CD4-positive, alpha-beta memory T cell (primary cell): ENCODE results near the gene ICA1L. TPM values are rescaled to one million over a fixed set of nuclear protein-coding genes. Genes with fewer than 3 reads are reported as not detected.
A peak's percentile ranks its signal among the peaks of the same experiment; 100 is the strongest.

Experiments used
- CTCF ChIA-PET: fragments of 350-600 bp; sonication (Branson Sonifier 250); formaldehyde crosslinking; loops from one replicate; lab custom pipeline; 2021; ENCODE audit warnings: inconsistent platforms; ENCODE audit not compliant: partially characterized antibody; lab: Charles Lee
- POLR2A ChIA-PET: fragments of 350-600 bp; sonication (Branson Sonifier 250); formaldehyde crosslinking; loops from one replicate; lab custom pipeline; 2021; ENCODE audit not compliant: partially characterized antibody; lab: Charles Lee
- DNase-seq, 5 donors: peaks; one replicate each; pipeline versions ENCODE4 v3.0.0 to v3.0.0-alpha.2; 2020 to 2022; ENCODE audit warnings: mixed read lengths in 1 of 5
- H3K27ac ChIP-seq: one replicate; pipeline ENCODE4 v1.7.0; 2013; ENCODE audit warnings: low read depth, low read length
- H3K27me3 ChIP-seq: 2 replicates; pipeline ENCODE4 v1.7.0; 2013; ENCODE audit warnings: mild to moderate bottlenecking, low read length, moderate library complexity; ENCODE audit not compliant: insufficient read depth
- H3K36me3 ChIP-seq: 2 replicates; pipeline ENCODE4 v1.7.0; 2013; ENCODE audit warnings: mild to moderate bottlenecking, low read length, moderate library complexity; ENCODE audit not compliant: insufficient read depth
- H3K4me1 ChIP-seq: 2 replicates; pipeline ENCODE4 v1.7.0; 2013; ENCODE audit warnings: mild to moderate bottlenecking, low read length, moderate library complexity; ENCODE audit not compliant: insufficient read depth
- H3K4me3 ChIP-seq, 2 donors: one replicate each; pipeline ENCODE4 v1.7.0; 2013; ENCODE audit warnings: low read length in 2 of 2, mild to moderate bottlenecking in 1 of 2
- H3K9me3 ChIP-seq, 2 donors: one replicate each; pipeline ENCODE4 v1.7.0; 2013; ENCODE audit warnings: low read length in 2 of 2, control low read depth in 1 of 2; ENCODE audit not compliant: control insufficient read depth in 1 of 2
- H3K27ac Mint-ChIP-seq, 7 donors: one replicate each; pipeline ENCODE4 v1.8.0; 2020 to 2021; ENCODE audit warnings: mixed read lengths in 7 of 7, mild to moderate bottlenecking in 6 of 7, inconsistent platforms in 3 of 7, moderate library complexity in 3 of 7
- H3K27me3 Mint-ChIP-seq, 2 donors: one replicate each; pipeline ENCODE4 v1.8.0; 2020 to 2021; ENCODE audit warnings: mixed read lengths in 2 of 2
- H3K36me3 Mint-ChIP-seq, 2 donors: one replicate each; pipeline ENCODE4 v1.8.0; 2020 to 2021; ENCODE audit warnings: mixed read lengths in 2 of 2, inconsistent platforms in 1 of 2, mild to moderate bottlenecking in 1 of 2
- H3K4me1 Mint-ChIP-seq, 4 donors: one replicate each; pipeline ENCODE4 v1.8.0; 2020 to 2021; ENCODE audit warnings: mixed read lengths in 4 of 4, mild to moderate bottlenecking in 1 of 4
- H3K4me3 Mint-ChIP-seq, 8 donors: one replicate each; pipeline ENCODE4 v1.8.0; 2020 to 2021; ENCODE audit warnings: mixed read lengths in 8 of 8, mild to moderate bottlenecking in 7 of 8, moderate library complexity in 6 of 8, inconsistent platforms in 3 of 8
- H3K9me3 Mint-ChIP-seq, 8 donors: one replicate each; pipeline ENCODE4 v1.8.0; 2020 to 2021; ENCODE audit warnings: mixed read lengths in 8 of 8, mild to moderate bottlenecking in 5 of 8, inconsistent platforms in 3 of 8, moderate library complexity in 1 of 8
- intact Hi-C: fragments of 100-400 bp; cut with micrococcal nuclease; formaldehyde crosslinking; loops from one replicate; pipeline ENCODE4 v1.15.1; 2023
- polyA plus RNA-seq, 2 donors: library from polyadenylated mRNA; unstranded; fragments of 300-500 nt; fragmentation: Illumina TruSeq; gene quantifications; one replicate each; pipeline ENCODE4 v1.2.3, GENCODE V29; 2021
- total RNA-seq, 2 experiments: library from RNA; stranded (reverse); gene quantifications; one replicate each; pipeline ENCODE4 v1.2.3, GENCODE V29; 2021

ICA1L gene
- total and polyA plus RNA-seq, 4 experiments from 2014 or later = 0.45 to 1.8 (median 0.54) TPM

DNA sequence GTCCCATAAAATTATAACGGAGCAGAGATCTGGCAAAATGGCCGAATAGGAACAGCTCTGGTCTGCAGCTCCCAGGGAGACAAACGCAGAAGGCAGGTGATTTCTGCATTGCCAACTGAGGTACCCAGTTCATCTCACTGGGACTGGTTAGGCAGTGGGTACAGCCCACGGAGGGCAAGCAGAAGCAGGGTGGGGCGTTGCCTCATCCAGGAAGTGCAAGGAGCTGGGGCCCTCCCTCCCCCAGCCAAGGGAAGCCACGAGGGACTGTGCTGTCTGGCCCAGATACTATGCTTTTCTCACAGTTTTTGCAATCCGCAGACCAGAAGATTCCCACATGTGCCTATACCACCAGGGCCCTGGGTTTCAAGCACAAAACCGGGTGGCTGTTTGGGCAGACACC, 22.8 kb downstream of the ICA1L start:
- Mint-ChIP-seq H3K36me3 (no peaks in the 10 kb centered on the region), H3K9me3 (peaks cover 0 to 5% (median under 1%) of the 10 kb centered on the region in 8 donors), H3K4me1 (no peaks in the 10 kb centered on the region), H3K27ac (no peak overlapping the region), H3K27me3 (peaks cover 0 to 3% of the 10 kb centered on the region in 2 donors), H3K4me3 (no peak overlapping the region)
- H3K36me3 ChIP-seq = no peaks in the 10 kb centered on the region
- H3K4me1 ChIP-seq = no peaks in the 10 kb centered on the region
- ChIA-PET CTCF (no interaction called here), POLR2A (no interaction called here)
- no peak overlapping the region for H3K27ac ChIP-seq
- DNase-seq = no peak
- no peak overlapping the region for H3K4me3 ChIP-seq
- H3K27me3 ChIP-seq = no peaks in the 10 kb centered on the region
- H3K9me3 ChIP-seq = no peaks in the 10 kb centered on the region
- intact Hi-C loops = no loop called here

DNA sequence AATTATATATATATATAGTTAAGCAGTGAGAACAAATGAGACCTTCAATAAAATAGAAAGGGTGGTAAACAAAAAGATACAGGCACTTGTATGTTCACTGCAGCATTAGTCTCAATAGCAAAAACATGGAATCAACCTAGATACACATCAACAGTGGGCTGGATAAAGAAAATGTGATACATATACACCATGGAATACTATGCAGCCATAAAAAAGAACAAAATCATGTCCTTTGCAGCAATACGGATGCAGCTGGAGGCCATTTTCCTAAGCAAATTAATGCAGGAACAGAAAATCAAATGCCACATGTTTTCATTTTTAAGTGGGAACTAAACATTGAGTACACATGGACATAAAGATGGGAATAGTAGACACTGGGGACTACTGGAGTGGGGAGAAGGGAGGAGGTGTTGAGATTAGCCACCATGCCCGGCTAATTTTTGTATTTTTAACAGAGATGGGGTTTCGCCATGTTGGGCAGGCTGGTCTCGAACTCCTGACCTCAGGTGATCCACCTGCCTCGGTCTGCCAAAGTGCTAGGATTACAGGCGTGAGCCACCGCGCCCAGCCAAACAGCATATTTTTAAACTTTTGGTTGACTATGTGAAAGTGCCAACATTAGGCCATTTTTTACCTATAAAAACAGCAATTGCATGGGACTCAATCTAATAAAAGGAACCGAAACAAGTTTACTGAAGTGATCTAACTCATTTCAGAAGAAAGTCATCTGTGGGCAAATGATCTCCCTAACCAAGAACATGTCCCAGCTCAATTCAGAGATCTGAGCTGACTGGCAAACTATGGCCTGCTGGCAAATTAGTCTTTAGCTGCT, 23.7 kb downstream of the ICA1L start:
- ChIA-PET CTCF (no interaction called here), POLR2A (no interaction called here)
- no peaks in the 10 kb centered on the region for H3K36me3 Mint-ChIP-seq
- H3K27me3 Mint-ChIP-seq = peaks cover 0 to 3% of the 10 kb centered on the region in 2 donors
- H3K4me3 Mint-ChIP-seq = no peak overlapping the region
- DNase-seq = no peak
- H3K4me3 ChIP-seq = no peak overlapping the region
- no peaks in the 10 kb centered on the region for H3K4me1 Mint-ChIP-seq
- peaks cover 2 to 10% (median 6%) of the 10 kb centered on the region in 8 donors for H3K9me3 Mint-ChIP-seq
- H3K9me3 ChIP-seq = no peaks in the 10 kb centered on the region
- H3K27ac ChIP-seq = no peak overlapping the region
- H3K36me3 ChIP-seq = no peaks in the 10 kb centered on the region
- H3K27ac Mint-ChIP-seq = no peak overlapping the region
- no peaks in the 10 kb centered on the region for H3K4me1 ChIP-seq
- no peaks in the 10 kb centered on the region for H3K27me3 ChIP-seq
- intact Hi-C loops = no loop called here

DNA sequence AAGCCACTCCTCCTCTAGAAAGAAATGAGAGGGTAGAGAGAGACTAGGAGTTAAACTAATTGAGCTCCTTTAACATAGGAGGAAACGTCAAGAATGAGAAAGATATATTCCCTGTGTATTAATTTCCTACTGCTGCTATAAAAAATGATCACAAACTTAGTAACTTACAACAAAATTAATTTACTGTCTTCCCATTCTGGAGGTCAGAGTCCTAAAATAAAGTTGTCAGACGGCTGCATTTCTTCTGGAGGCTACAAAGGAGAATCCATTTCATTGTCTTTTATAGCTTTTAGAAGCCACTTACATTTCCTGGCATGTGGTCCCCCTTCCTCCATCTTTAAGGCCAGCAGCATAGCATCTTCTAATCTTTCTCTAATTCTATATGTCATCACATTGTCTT, 26.9 kb downstream of the ICA1L start:
- no peak overlapping the region for H3K27ac Mint-ChIP-seq
- no peaks in the 10 kb centered on the region for H3K27me3 Mint-ChIP-seq
- H3K36me3 ChIP-seq = no peaks in the 10 kb centered on the region
- peaks cover 0 to 6% of the 10 kb centered on the region in 2 donors for H3K36me3 Mint-ChIP-seq
- intact Hi-C loops = no loop called here
- no peak for DNase-seq
- POLR2A ChIA-PET = no interaction called here
- no peaks in the 10 kb centered on the region for H3K9me3 ChIP-seq
- CTCF ChIA-PET = no interaction called here
- no peak overlapping the region for H3K27ac ChIP-seq
- no peak overlapping the region for H3K4me3 ChIP-seq
- peaks cover 2 to 19% (median 12%) of the 10 kb centered on the region in 8 donors for H3K9me3 Mint-ChIP-seq
- H3K4me3 Mint-ChIP-seq = no peak overlapping the region
- H3K4me1 ChIP-seq = no peaks in the 10 kb centered on the region
- no peaks in the 10 kb centered on the region for H3K4me1 Mint-ChIP-seq
- H3K27me3 ChIP-seq = no peaks in the 10 kb centered on the region

DNA sequence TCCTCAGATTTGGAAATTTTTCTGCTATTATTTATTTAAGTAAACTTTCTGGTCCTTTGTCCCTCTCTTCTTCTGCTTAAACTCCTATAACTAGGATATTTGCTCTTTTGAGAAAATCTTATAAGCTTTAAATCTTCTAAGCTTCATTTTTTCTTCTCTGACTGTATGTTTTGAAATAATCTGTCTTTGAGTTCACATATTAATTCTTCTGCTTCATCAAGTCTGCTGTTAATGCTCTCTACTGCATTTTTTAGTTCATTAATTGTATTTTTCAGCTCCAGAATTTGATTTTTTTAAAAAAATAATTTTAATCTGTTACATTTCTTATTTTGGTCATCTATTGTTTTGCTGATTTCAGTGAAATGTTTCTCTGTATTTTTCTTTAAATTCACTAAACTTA, 28.9 kb downstream of the ICA1L start:
- no peak overlapping the region for H3K27ac ChIP-seq

DNA sequence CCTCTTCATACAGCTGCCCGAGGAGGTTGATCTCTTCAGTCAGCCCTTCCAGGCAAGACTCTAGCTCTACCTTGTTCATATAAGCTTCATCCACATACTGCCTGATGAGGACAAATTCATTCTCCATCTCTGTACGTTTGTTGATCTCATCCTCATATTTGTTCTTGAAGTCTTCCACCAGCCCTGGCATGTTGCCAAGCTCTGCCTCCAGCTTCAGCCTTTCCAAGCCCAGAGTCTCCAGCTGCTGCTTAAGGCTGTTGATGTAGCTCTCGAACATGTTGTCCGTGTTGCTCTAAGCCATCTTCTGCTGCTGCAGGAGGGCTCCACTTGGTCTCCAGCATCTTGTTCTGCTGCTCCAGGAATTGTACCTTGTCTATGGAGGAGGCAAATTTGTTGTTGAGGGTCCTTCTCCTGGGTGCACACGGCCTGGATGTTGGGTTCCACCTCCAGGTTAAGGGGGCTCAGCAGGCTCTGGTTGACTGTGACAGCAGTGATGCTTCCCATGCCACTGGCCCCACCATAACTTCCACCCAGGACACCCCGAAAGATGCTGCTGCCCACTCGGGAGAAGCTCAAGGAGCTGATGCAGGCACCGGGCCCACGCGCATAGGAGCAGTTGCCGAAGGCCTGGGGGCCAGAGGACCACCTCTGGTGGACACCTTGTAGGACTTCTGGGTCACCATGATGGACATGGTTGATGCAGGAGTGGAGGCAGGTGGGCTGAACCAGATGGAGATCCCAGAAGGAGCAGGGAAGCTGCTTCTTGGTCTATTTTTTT, 30.3 kb downstream of the ICA1L start:
- H3K9me3 Mint-ChIP-seq = peaks cover 2 to 19% (median 12%) of the 10 kb centered on the region in 8 donors
- Histone ChIP-seq H3K4me3 (no peak overlapping the region), H3K36me3 (no peaks in the 10 kb centered on the region), H3K4me1 (no peaks in the 10 kb centered on the region), H3K27ac (no peak overlapping the region), H3K9me3 (no peaks in the 10 kb centered on the region), H3K27me3 (no peaks in the 10 kb centered on the region)
- H3K36me3 Mint-ChIP-seq = peaks cover 0 to 6% of the 10 kb centered on the region in 2 donors
- ChIA-PET POLR2A (no interaction called here), CTCF (interaction anchor here (1.0 kb wide), 1 partner anchor 252 kb away, joined by 3 read pairs; no protein-coding TSS in a partner anchor)
- no peak overlapping the region for H3K27ac Mint-ChIP-seq
- DNase-seq = no peak
- peaks cover 0 to 1% (median 0%) of the 10 kb centered on the region in 4 donors for H3K4me1 Mint-ChIP-seq
- intact Hi-C loops = no loop called here
- no peaks in the 10 kb centered on the region for H3K27me3 Mint-ChIP-seq
- H3K4me3 Mint-ChIP-seq = no peak overlapping the region

More for the DNA sequence above, 28.9 kb downstream of the ICA1L start:
- Histone ChIP-seq H3K4me1 (no peaks in the 10 kb centered on the region), H3K36me3 (no peaks in the 10 kb centered on the region), H3K4me3 (no peak overlapping the region), H3K9me3 (no peaks in the 10 kb centered on the region), H3K27me3 (no peaks in the 10 kb centered on the region)
- Mint-ChIP-seq H3K36me3 (peaks cover 0 to 6% of the 10 kb centered on the region in 2 donors), H3K4me1 (no peaks in the 10 kb centered on the region), H3K4me3 (no peak overlapping the region), H3K27ac (no peak overlapping the region), H3K9me3 (peaks cover 2 to 19% (median 12%) of the 10 kb centered on the region in 8 donors), H3K27me3 (no peaks in the 10 kb centered on the region)
- CTCF ChIA-PET = interaction anchor here (0.7 to 1.7 kb wide), 3 partner anchors 8 to 19 kb away, joined by 3 to 5 read pairs (median 4); no protein-coding TSS in a partner anchor
- DNase-seq = no peak
- intact Hi-C loops = no loop called here
- POLR2A ChIA-PET = no interaction called here

DNA sequence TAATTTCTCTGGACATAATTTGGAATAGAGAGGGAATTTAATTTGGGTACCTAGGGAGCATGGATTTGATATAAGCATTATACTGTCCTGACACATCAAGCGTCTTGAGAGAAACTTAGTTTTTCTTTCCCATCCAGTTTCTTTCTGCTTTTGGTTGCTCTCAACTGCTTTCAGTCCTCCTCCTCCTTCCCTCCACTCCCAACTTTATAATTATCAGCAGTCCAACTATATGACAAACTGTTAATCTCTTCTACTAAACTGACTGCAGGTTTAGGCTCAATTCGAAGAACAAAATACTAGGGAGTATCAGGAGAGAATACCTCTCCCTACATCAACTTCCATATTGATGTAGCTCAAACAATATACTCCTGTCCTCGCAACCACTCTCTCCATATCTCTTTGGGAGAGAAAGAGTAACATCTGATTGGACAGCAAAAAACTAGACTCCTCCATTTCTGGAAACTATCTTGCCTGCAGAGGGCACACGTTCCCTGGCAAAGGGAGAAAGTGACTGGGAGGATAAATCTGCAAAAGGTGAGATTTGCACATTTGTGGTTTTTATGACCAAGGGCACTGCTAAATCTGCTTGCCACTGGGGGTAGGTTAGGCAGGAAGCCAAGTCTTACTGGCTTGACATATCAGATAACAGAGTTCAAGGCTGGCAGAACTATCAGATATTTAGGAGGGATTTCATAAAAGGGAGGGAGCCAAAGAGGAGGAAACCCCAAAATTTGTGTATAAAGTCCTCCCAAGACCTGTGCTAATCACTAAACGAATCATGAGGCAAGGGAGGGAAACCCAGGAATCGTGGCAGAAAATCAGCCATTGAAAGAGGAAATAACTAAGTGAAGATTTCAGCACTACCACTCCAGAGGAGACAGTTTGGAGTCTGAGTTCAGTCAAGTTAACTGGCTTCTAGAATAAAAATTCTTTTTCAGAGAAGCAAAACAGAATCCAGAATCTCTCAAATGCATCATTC, 40.0 kb downstream of the ICA1L start:
- Histone ChIP-seq H3K36me3 (no peaks in the 10 kb centered on the region), H3K27ac (no peak overlapping the region), H3K9me3 (no peaks in the 10 kb centered on the region), H3K4me3 (no peak overlapping the region), H3K27me3 (no peaks in the 10 kb centered on the region), H3K4me1 (peaks cover 9% of the 10 kb centered on the region)
- Mint-ChIP-seq H3K27ac (peak overlapping the region in 5 of 7 donors; percentile 26 to 91 (median 42)), H3K9me3 (no peaks in the 10 kb centered on the region), H3K36me3 (no peaks in the 10 kb centered on the region), H3K4me3 (peak overlapping the region in 4 of 8 donors; percentile 30 to 71 (median 38)), H3K27me3 (no peaks in the 10 kb centered on the region), H3K4me1 (peaks cover 9 to 11% (median 9%) of the 10 kb centered on the region in 4 donors)
- ChIA-PET CTCF (interaction anchor here (1.0 to 2.0 kb wide), 4 partner anchors 10 to 260 kb away, joined by 3 to 7 read pairs (median 4); partner anchors contain the start of gene ICA1L), POLR2A (no interaction called here)
- intact Hi-C loops = loop anchor here (1.0 to 10.0 kb wide), 5 partner anchors 39 to 1073 kb away; no protein-coding TSS in a partner anchor
- DNase-seq = peak; percentile 46 to 54 (median 48)
